ENCODE results near the gene SRCAP.

The SRCAP gene

GRCh38 chr16:30774367-30775130 is 75.6 kb downstream of the SRCAP start:
- no peak for DNase-seq (ENCODE audit: low read depth in 2 of 2)

- no peak for DNase-seq (ENCODE audit: low read depth in 2 of 2)
Measured at GRCh38 chr16:30775131-30775391, 76.1 kb downstream of the SRCAP start.

- no peak for DNase-seq (ENCODE audit: low read depth in 2 of 2)
Measured at GRCh38 chr16:30775392-30776188, 76.6 kb downstream of the SRCAP start.

GRCh38 chr16:30777591-30778297 is 78.8 kb downstream of the SRCAP start:
- no peak for DNase-seq (ENCODE audit: low read depth in 2 of 2)

GRCh38 chr16:30778549-30779244 is 79.7 kb downstream of the SRCAP start:
- no peak for DNase-seq (ENCODE audit: low read depth in 2 of 2)

- no peak for DNase-seq (ENCODE audit: low read depth in 2 of 2)
Measured at GRCh38 chr16:30779596-30779995, 80.6 kb downstream of the SRCAP start.

GRCh38 chr16:30780021-30780420 is 81.0 kb downstream of the SRCAP start:
- DNase-seq (ENCODE audit: low read depth in 2 of 2) = no peak

- DNase-seq (ENCODE audit: low read depth in 2 of 2) = no peak
Measured at GRCh38 chr16:30780549-30780948, 81.6 kb downstream of the SRCAP start.

GRCh38 chr16:30782486-30783279 is 83.7 kb downstream of the SRCAP start:
- DNase-seq (ENCODE audit: low read depth in 2 of 2) = no peak

- DNase-seq (ENCODE audit: low read depth in 2 of 2) = no peak
Measured at GRCh38 chr16:30783280-30784109, 84.5 kb downstream of the SRCAP start.

- DNase-seq (ENCODE audit: low read depth in 2 of 2) = no peak
Measured at GRCh38 chr16:30784215-30784614, 85.2 kb downstream of the SRCAP start.

GRCh38 chr16:30785126-30786106 is 86.4 kb downstream of the SRCAP start:
- DNase-seq (ENCODE audit: low read depth in 2 of 2) = no peak

GRCh38 chr16:30786115-30786935 is 87.4 kb downstream of the SRCAP start:
- DNase-seq (ENCODE audit: low read depth in 2 of 2) = no peak

- DNase-seq (ENCODE audit: low read depth in 2 of 2) = no peak
Measured at GRCh38 chr16:30786936-30787612, 88.1 kb downstream of the SRCAP start, which contains the start of gene ZNF629. ZNF629 (minus strand) TSS chr16:30787205; CDS start chr16:30784482, 2,723 bp downstream.

- DNase-seq (ENCODE audit: low read depth in 2 of 2) = no peak
Measured at GRCh38 chr16:30787613-30788378, 88.8 kb downstream of the SRCAP start.
